AG04450 (cell line): ENCODE measurements around the gene CMC1. TPM values are rescaled to one million over a fixed set of nuclear protein-coding genes. Genes with fewer than 3 reads are reported as not detected.

Experiments
- CTCF ChIA-PET: fragments of 300-600, 350-600 bp; formaldehyde crosslinking; extraction: SDS; loops from one replicate; lab custom pipeline; 2022; ENCODE audit warnings: antibody characterized with exemption, inconsistent platforms; lab: Charles Lee
- POLR2A ChIA-PET: fragments of 350-600 bp; formaldehyde crosslinking; extraction: SDS; loops from one replicate; lab custom pipeline; 2021; ENCODE audit warnings: antibody characterized with exemption, inconsistent platforms; lab: Yijun Ruan, JAX
- DNase-seq: peaks from one replicate; pipeline ENCODE4 v3.0.0-alpha.2; 2011; ENCODE audit warnings: low read depth, low spot score
- H3K27ac ChIP-seq: one replicate; pipeline ENCODE4 v1.5.1; 2012; ENCODE audit warnings: low read depth, low read length, control low read depth
- H3K27me3 ChIP-seq: one replicate; pipeline ENCODE4 v1.6.0; 2012; ENCODE audit warnings: low read length; ENCODE audit not compliant: control insufficient read depth, insufficient read depth
- H3K4me3 ChIP-seq: 2 replicates; pipeline ENCODE4 v1.5.1; 2011; ENCODE audit warnings: mild to moderate bottlenecking, low read depth, low read length, control low read depth
- H3K9me3 ChIP-seq: 2 replicates; pipeline ENCODE4 v1.5.1; 2012; ENCODE audit warnings: low read length; ENCODE audit not compliant: control insufficient read depth, insufficient read depth
- polyA plus RNA-seq: library from polyadenylated mRNA; depleted of rRNA; stranded (reverse); fragments of >200 nt; gene quantifications from 2 replicates; pipeline ENCODE4 v1.2.3, GENCODE V29; 2011
- TF ChIP-seq, protein P1 (sequence below): IDR thresholded peaks from 2 replicates; pipeline ENCODE4 v1.5.1; 2011; ENCODE audit warnings: low read depth, low read length, control low read depth, inconsistent platforms

Gene CMC1
- polyA plus RNA-seq, 1 experiment = 30.3 TPM

GRCh38 chr3:28232659-28233058 lies 8.8 kb upstream of the CMC1 start:
- TF ChIP-seq, protein P1, sequence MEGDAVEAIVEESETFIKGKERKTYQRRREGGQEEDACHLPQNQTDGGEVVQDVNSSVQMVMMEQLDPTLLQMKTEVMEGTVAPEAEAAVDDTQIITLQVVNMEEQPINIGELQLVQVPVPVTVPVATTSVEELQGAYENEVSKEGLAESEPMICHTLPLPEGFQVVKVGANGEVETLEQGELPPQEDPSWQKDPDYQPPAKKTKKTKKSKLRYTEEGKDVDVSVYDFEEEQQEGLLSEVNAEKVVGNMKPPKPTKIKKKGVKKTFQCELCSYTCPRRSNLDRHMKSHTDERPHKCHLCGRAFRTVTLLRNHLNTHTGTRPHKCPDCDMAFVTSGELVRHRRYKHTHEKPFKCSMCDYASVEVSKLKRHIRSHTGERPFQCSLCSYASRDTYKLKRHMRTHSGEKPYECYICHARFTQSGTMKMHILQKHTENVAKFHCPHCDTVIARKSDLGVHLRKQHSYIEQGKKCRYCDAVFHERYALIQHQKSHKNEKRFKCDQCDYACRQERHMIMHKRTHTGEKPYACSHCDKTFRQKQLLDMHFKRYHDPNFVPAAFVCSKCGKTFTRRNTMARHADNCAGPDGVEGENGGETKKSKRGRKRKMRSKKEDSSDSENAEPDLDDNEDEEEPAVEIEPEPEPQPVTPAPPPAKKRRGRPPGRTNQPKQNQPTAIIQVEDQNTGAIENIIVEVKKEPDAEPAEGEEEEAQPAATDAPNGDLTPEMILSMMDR = no peak
- no peak for DNase-seq
- no peak overlapping the region for H3K27ac ChIP-seq
- H3K27me3 ChIP-seq = no peaks in the 10 kb centered on the region
- POLR2A ChIA-PET = no interaction called here
- CTCF ChIA-PET = no interaction called here
- H3K9me3 ChIP-seq = no peaks in the 10 kb centered on the region
- no peak overlapping the region for H3K4me3 ChIP-seq

GRCh38 chr3:28234454-28234853 lies 7.0 kb upstream of the CMC1 start:
- Histone ChIP-seq H3K4me3 (no peak overlapping the region), H3K27me3 (no peaks in the 10 kb centered on the region), H3K27ac (no peak overlapping the region), H3K9me3 (no peaks in the 10 kb centered on the region)
- TF ChIP-seq, protein P1 = no peak
- ChIA-PET POLR2A (no interaction called here), CTCF (no interaction called here)
- DNase-seq = no peak

DNA sequence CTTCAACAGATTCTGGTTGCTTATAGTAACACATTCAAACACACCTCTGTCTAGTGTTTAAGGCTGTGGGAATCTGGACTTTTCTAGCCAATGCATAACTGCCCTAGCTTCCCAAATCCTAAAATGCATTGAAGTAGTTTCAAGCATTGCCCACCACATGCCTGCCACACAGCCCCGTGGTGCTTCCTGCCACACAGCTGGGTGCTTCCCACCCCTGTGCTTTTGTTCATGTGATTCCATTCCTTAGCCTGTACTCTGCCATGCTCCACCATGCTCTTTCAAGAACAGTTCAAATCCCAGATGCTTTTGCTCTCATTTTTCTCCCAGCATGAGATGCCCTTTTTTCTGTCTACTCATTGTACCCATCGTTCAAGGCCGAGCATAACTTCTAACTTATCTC lies 2.3 kb upstream of the CMC1 start:
- POLR2A ChIA-PET = no interaction called here
- CTCF ChIA-PET = interaction anchor here (1.6 kb wide), 1 partner anchor 527 kb away, joined by 9 read pairs; no protein-coding TSS in a partner anchor
- Histone ChIP-seq H3K9me3 (peaks cover 4% of the 10 kb centered on the region; the same call in 1 of the 2 replicates), H3K4me3 (no peak overlapping the region), H3K27me3 (no peaks in the 10 kb centered on the region), H3K27ac (no peak overlapping the region)
- TF ChIP-seq, protein P1 = no peak
- no peak for DNase-seq

DNA sequence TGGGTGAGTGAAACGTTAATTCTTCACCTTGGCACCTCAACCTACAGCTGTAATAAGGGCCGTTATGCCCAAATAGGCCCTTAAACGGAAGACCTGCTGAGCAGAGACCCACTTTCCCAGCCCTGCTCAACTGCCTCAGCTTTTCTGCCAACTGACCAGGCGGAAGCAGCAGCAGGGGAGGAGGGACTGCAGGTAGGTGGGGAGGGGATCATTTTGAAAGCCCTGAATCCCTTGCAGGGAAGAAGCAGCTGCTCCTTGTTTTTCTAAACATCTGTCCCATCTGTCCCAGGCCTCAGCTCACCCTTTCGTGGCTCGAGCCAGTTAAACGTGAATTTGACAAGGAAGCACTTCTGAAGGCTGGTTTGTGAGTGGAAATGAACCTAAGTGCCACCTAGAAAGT lies 978 bp upstream of the CMC1 start:
- no peak for DNase-seq
- Histone ChIP-seq H3K9me3 (peaks cover 4% of the 10 kb centered on the region; the same call in 1 of the 2 replicates), H3K27me3 (no peaks in the 10 kb centered on the region), H3K4me3 (no peak overlapping the region), H3K27ac (no peak overlapping the region)
- TF ChIP-seq, protein P1 = no peak
- CTCF ChIA-PET = interaction anchor here (1.0 to 1.6 kb wide), 2 partner anchors 109 to 529 kb away, joined by 3 to 9 read pairs; no protein-coding TSS in a partner anchor
- POLR2A ChIA-PET = no interaction called here

DNA sequence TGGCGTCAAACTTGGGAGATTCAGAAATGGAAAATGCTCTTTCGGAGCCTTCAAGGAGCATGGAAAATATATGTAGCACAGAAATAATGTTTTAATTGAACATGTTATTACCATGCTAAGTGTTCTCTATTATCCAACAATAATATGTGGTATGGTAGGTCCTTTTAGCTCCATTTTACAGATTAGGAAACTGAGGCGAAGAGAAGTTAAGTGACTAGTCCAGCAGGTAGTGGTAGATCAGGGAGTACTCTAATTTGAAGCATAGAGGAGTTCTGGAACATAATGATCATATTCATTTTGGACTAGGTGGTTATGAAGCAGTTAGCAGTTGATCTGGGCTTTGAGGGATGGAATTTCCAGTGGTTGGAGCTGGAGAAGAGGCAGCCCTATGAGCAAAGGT lies 1.1 kb downstream of the CMC1 start:
- no peak for DNase-seq
- Histone ChIP-seq H3K9me3 (peaks cover 4% of the 10 kb centered on the region; the same call in 1 of the 2 replicates), H3K27me3 (no peaks in the 10 kb centered on the region), H3K4me3 (peak overlapping the region; percentile 86), H3K27ac (no peak overlapping the region)
- TF ChIP-seq, protein P1 = no peak
- ChIA-PET CTCF (interaction anchor here (1.0 kb wide), 1 partner anchor 531 kb away, joined by 3 read pairs; no protein-coding TSS in a partner anchor), POLR2A (no interaction called here)
